ENCODE data around the gene SLC4A1. TPM values are rescaled to one million over a fixed set of nuclear protein-coding genes. Genes with fewer than 3 reads are reported as not detected.

The SLC4A1 gene
- total RNA-seq, 1 experiment from 2014 or later, result 0.22 TPM

GRCh38 chr17:44277976-44278375, 10.0 kb upstream of the SLC4A1 start:
- intact Hi-C loops (cut with micrococcal nuclease), result no loop called here
- Histone ChIP-seq H3K4me3 (replicated peaks in 1 of 2; ENCODE audit: low read depth in 1 of 2, low read length in 2 of 2) (no peak overlapping the region), H3K4me2 (ENCODE audit: low read length) (no peak overlapping the region), H3K4me1 (ENCODE audit: control insufficient read depth in 1 of 2, insufficient read depth in 2 of 2, low read length in 2 of 2) (peaks cover 0 to 11% of the 10 kb centered on the region in 2 experiments; a peak in 2 of 4 replicates), H3K9me2 (ENCODE audit: insufficient read depth) (no peaks in the 10 kb centered on the region), H4K20me1 (ENCODE audit: insufficient read depth) (no peaks in the 10 kb centered on the region), H3K9ac (ENCODE audit: low read length) (no peak overlapping the region), H3K27me3 (ENCODE audit: insufficient read depth, low read length) (no peaks in the 10 kb centered on the region), H3K36me3 (ENCODE audit: control insufficient read depth in 1 of 2, insufficient read depth in 2 of 2, low read length in 2 of 2) (no peaks in the 10 kb centered on the region), H2AFZ (ENCODE audit: low read depth, low read length, poor library complexity, severe bottlenecking) (no peak overlapping the region), H3K27ac (ENCODE audit: low read depth, low read length) (no peak overlapping the region), H3K79me2 (ENCODE audit: insufficient read depth, low read length) (no peaks in the 10 kb centered on the region), H3K9me3 (ENCODE audit: control insufficient read depth in 1 of 2, insufficient read depth in 1 of 2, low read depth in 1 of 2, low read length in 2 of 2) (no peaks in the 10 kb centered on the region)
- POLR2A ChIA-PET, result no interaction called here
- no peak for TF ChIP-seq ATF3 (IDR thresholded peaks at IDR 0.05)
- no peak for TF ChIP-seq EGR1 (IDR thresholded peaks at IDR 0.05; ENCODE audit: low read depth)
- TF ChIP-seq POLR2AphosphoS5 (IDR thresholded peaks at IDR 0.05; ENCODE audit: low read depth, low read length), result no peak
- no peak for TF ChIP-seq SP1 (IDR thresholded peaks at IDR 0.05; ENCODE audit: low read depth)
- TF ChIP-seq YY1 (IDR thresholded peaks at IDR 0.05; ENCODE audit: extremely low read depth, insufficient replicate concordance, low read depth, low read length), result no peak
- no peak for TF ChIP-seq EZH2 (IDR thresholded peaks at IDR 0.05)
- TF ChIP-seq SIN3A (IDR thresholded peaks at IDR 0.05; ENCODE audit: low read depth), result no peak
- no peak for TF ChIP-seq TCF7L2 (IDR thresholded peaks at IDR 0.05; ENCODE audit: borderline replicate concordance, extremely low read depth, insufficient read depth, insufficient read length)
- no peak for TF ChIP-seq ELF1 (IDR thresholded peaks at IDR 0.05; ENCODE audit: borderline replicate concordance, low read depth)
- no peak for TF ChIP-seq CBX3 (IDR thresholded peaks at IDR 0.05; ENCODE audit: low read depth)
- TF ChIP-seq POLR2A (IDR thresholded peaks at IDR 0.05; ENCODE audit: borderline replicate concordance, extremely low read depth, insufficient read depth, insufficient read length), result no peak
- TF ChIP-seq CEBPB (IDR thresholded peaks at IDR 0.05; ENCODE audit: low read depth), result no peak
- no peak for TF ChIP-seq MAX (IDR thresholded peaks at IDR 0.05)
- no peak for TF ChIP-seq EZH2phosphoT487 (IDR thresholded peaks at IDR 0.05; ENCODE audit: borderline replicate concordance)
- no peak for TF ChIP-seq ZFX (IDR thresholded peaks at IDR 0.05)
- TF ChIP-seq, protein P1, sequence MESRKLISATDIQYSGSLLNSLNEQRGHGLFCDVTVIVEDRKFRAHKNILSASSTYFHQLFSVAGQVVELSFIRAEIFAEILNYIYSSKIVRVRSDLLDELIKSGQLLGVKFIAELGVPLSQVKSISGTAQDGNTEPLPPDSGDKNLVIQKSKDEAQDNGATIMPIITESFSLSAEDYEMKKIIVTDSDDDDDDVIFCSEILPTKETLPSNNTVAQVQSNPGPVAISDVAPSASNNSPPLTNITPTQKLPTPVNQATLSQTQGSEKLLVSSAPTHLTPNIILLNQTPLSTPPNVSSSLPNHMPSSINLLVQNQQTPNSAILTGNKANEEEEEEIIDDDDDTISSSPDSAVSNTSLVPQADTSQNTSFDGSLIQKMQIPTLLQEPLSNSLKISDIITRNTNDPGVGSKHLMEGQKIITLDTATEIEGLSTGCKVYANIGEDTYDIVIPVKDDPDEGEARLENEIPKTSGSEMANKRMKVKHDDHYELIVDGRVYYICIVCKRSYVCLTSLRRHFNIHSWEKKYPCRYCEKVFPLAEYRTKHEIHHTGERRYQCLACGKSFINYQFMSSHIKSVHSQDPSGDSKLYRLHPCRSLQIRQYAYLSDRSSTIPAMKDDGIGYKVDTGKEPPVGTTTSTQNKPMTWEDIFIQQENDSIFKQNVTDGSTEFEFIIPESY (IDR thresholded peaks at IDR 0.05; ENCODE audit: extremely low read depth, insufficient replicate concordance, low read length), result no peak
- TF ChIP-seq SRF (IDR thresholded peaks at IDR 0.05; ENCODE audit: low read depth), result no peak
- no peak for TF ChIP-seq JUND (IDR thresholded peaks at IDR 0.05)
- RAD21 ChIA-PET (ENCODE audit: low non-redundant PET in 1 of 2, low total read pairs in 2 of 2, uncharacterized antibody in 2 of 2, unreplicated experiment in 2 of 2), result no interaction called here
- BruUV-seq (replicated peaks), result no TSS peak
- ATAC-seq (no peak), DNase-seq (ENCODE audit: low read depth, low spot score) (no peak)
- CTCF ChIA-PET, result interaction anchor here (0.5 kb wide), 1 partner anchor 12 kb away, joined by 3 read pairs; no protein-coding TSS in a partner anchor
